ENCODE data around the gene TSPAN18.

DNA sequence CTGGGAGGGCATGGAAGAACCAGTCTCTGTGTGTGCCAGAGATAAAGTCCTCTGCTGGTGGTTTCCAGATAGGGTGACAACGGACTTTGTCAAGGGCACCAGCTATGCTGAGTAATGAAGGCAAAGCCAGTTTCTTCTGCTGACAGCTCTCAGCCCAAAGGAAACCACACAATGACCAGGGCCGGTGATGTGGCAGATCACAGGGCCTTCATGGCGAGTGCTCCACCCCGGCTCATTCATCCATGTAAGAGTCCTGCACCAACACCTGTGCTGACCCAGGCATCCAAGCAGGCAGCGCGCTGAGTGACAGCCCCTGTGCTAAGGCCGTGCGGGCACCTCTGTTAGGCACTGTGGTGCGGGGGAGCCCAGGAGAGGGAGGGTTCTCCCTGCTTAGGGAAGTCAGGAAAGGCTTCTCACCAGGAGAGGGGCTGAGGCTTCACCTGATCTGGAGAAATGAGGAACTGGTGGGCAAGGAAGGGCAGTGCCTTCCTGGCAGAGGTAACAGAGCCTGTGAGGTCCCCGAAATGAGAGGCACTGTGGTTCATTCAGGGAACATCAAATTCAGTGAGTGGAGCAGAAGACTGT lies 190.1 kb downstream of the TSPAN18 start:
- TF ChIP-seq, protein P1, sequence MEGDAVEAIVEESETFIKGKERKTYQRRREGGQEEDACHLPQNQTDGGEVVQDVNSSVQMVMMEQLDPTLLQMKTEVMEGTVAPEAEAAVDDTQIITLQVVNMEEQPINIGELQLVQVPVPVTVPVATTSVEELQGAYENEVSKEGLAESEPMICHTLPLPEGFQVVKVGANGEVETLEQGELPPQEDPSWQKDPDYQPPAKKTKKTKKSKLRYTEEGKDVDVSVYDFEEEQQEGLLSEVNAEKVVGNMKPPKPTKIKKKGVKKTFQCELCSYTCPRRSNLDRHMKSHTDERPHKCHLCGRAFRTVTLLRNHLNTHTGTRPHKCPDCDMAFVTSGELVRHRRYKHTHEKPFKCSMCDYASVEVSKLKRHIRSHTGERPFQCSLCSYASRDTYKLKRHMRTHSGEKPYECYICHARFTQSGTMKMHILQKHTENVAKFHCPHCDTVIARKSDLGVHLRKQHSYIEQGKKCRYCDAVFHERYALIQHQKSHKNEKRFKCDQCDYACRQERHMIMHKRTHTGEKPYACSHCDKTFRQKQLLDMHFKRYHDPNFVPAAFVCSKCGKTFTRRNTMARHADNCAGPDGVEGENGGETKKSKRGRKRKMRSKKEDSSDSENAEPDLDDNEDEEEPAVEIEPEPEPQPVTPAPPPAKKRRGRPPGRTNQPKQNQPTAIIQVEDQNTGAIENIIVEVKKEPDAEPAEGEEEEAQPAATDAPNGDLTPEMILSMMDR (IDR thresholded peaks at IDR 0.05): no peak
- TF ChIP-seq POLR2A (IDR thresholded peaks at IDR 0.05): no peak

Data from stomach (tissue), 4 donors.